GM21737 (cell line): ENCODE data around the gene A1CF.
"Not testable (repeated sequence)": the region's sequence is repeated elsewhere in the genome, so short reads cannot be mapped to it uniquely, and the experiment has no call there.

Experiments
- ATAC-seq: cut with Tn5 transposase; IDR thresholded peaks from one replicate; pipeline ENCODE4 v1.9.1; 2021; ENCODE audit warnings: mild to moderate bottlenecking, moderate library complexity; ENCODE audit not compliant: unreplicated experiment

A1CF gene

GRCh38 chr10:50885097-50885859 lies at the start of gene A1CF:
Gene A1CF, minus strand, starts transcription at chr10:50885627. Its CDS starts 25,687 bp downstream, at chr10:50859940.
- ATAC-seq, result no peak

DNA sequence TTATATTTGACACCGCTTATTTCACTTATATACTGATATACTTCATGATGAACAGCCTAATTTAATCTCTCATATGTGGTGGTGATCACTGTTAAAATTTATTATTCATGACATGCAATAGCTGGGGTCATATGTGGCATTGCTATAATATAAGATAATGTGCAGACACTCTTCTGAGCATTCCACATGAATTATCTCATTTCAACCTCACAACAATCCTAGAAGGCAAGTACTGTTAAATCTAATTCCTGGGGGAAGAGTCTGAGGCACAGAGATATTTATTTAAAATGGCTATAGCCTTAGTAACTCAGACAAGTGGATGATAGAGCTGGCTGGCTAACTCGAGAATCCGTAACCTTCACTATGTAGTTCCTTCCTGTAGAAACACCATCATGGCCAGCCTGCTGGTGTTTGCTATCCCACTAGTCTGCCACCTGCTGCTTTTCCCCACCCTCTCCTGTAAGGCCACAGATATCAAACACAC lies 46.6 kb upstream of the A1CF start:
- no peak for ATAC-seq

GRCh38 chr10:50929670-50930069 lies 44.2 kb upstream of the A1CF start:
- no peak for ATAC-seq

DNA sequence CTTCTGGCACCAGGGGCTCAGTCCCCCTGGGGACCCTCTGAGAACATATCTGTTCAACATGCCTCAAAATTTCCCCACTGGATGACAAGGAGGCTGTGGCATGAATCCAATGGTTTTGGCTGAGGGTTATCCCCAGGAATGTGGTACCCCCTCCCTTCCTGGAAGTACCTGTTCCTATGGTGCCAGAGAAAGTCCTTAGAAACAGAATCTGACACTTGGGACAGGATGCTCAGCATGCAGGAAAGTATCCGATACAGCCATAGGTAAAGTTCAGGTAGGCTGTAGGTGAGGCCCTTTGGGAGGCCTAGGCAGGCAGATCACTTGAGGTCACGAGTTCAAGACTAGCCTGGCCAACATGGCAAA lies 42.7 kb upstream of the A1CF start:
- ATAC-seq, result no peak

- ATAC-seq, result no peak
Measured at GRCh38 chr10:50927522-50928189, 42.2 kb upstream of the A1CF start.

DNA sequence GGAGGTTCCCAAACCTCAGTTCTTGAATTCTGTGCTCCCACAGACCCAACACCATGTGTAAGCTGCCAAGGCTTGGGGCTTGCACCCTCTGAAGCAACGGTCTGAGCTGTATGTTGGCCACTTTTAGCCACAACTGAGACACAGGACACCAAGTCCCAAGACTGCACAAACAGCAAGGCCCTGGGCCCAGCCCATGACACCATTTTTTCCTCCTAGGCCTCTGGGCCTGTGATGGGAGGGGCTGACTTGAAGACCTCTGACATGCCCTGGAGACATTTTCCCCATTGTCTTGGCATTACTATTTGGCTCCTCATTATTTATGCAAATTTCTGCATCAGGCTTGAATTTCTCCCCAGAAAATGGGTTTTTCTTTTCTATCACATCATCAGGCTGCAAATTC lies 38.0 kb upstream of the A1CF start:
- ATAC-seq, result not testable (repeated sequence)

- no peak for ATAC-seq
Measured at GRCh38 chr10:50919010-50919409, 33.6 kb upstream of the A1CF start.

GRCh38 chr10:50918529-50918928 lies 33.1 kb upstream of the A1CF start:
- ATAC-seq, result no peak

DNA sequence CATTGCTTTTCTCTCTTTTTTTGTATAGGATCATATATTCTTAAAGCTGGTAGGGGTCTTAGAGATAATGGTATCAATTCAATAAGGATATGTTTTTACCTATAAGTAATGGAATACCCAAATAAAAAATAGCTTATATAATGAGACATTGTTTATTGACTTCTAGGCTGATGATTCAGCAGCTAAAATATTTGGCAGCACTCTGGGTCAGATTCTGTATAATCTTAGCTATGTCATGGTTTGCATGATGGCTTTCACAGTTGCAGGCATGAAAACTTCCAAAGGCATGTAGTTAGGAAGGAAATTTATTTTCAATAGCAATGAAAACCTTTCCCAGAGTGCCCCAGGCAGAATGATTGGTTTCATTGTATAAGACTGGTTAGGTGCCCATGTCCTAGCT lies 32.1 kb upstream of the A1CF start:
- no peak for ATAC-seq

- ATAC-seq, result no peak
Measured at GRCh38 chr10:50909334-50910014, 24.0 kb upstream of the A1CF start.

GRCh38 chr10:50908366-50908765 lies 22.9 kb upstream of the A1CF start:
- no peak for ATAC-seq

DNA sequence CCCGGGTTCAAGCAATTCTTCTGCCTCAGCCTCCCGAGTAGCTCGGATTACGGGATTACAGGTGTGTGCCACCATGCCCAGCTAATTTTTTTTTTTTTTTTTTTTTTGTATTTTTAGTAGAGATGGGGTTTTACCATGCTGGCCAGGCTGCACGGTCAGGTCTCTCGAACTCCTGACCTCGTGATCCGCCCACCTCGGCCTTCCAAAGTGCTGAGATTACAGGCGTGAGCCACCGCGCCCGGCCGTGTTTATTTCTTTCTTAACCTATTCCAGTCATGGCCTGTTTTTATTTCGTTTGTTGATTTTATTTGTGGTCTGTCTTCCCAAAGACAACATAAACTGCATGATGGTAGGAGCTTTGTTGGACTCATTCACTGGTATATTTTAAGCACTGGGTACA lies 20.4 kb upstream of the A1CF start:
- ATAC-seq, result not testable (repeated sequence)

- no peak for ATAC-seq
Measured at GRCh38 chr10:50896721-50897120, 11.3 kb upstream of the A1CF start.

DNA sequence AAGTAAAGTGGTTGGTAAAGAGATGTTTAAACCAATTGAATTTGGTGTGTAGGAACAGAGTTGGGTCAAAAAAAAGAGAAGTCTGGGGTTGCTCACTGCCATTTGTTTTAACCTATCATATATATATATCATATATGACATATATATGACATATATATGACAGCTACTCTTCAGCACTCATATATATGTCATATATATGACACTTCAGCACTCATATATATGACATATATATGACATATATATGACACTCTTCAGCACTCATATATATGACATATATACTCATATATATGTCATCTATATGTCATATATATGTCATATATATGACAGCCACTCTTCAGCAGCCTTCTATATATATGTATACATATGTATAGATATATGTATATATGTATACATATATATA lies 8.9 kb upstream of the A1CF start:
- ATAC-seq, result no peak

GRCh38 chr10:50892467-50892866 lies 7.0 kb upstream of the A1CF start:
- no peak for ATAC-seq

DNA sequence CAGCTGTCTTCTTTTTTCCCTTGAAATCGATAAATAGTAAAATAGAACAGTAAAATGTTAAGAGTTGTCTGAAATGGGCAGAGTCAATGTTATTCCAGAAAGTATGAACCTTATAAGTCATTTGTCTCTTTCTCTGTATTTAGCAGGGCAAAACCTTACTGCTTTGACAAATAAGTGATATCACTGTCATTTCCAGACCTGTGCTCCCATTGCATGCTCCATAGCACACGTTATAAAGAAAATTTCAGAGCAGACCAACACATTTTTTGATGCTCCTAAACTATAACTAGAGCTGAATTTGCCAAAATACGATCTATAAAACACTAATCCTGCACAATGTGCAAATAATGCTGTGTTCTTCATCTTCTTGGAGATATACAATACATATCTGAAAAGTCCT lies 1.1 kb downstream of the A1CF start:
- no peak for ATAC-seq

DNA sequence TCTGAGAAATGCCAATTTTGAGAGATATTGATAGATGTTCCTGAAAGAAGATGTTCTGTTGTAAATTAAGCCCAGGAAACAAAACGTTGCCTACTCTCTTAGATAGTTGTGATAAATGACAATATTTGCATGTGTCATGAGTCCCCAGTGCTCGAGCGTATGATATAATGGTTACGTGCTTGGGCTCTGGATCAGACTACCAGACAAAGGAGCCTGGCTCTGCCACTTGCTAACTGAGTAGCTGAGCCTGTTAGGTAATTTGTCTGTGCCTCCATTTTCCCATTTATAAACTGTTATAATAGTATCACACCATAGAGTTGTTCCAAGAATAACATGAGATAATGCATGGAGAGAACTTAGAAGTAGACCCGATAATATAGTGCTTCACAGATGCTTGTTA lies 1.8 kb downstream of the A1CF start:
- no peak for ATAC-seq

DNA sequence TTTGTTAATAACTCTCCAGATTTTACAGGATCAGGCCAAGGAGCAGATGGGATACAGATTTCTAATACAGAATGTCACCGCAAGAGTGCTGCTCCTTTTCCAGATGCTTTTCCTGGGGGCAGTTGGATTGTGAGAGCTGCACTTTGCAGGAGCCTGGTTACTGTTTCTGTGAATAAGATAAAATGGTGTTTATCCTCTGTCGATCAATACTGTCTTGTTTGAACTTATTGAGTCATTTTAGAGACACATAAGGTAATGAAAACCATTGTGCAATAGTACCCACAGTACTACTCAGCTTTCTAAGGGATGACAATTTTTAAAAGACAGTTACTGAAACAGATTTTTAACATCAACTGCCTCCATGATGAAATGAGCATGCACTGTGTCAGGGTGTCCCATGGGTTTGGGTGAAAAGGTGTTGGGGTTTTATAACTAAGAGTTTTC lies 2.9 kb downstream of the A1CF start:
- ATAC-seq, result no peak

DNA sequence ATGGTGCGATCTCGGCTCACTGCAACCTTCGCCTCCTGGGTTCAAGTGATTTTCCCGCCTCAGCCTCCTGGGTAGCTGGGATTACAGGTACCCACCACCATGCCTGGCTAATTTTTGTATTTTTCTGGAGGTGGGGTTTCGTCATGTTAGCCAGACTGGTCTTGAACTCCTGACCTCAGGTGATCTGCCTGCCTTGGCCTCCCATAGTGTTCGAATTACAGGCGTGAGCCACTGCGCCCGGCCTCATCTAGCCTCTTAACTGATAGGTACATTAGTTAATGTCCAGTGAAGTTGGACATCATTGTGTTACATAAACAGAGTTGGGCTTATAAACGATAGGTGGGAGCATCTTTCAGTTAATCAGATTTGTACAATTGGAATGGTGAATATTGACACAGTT lies 4.4 kb downstream of the A1CF start:
- not testable (repeated sequence) for ATAC-seq

DNA sequence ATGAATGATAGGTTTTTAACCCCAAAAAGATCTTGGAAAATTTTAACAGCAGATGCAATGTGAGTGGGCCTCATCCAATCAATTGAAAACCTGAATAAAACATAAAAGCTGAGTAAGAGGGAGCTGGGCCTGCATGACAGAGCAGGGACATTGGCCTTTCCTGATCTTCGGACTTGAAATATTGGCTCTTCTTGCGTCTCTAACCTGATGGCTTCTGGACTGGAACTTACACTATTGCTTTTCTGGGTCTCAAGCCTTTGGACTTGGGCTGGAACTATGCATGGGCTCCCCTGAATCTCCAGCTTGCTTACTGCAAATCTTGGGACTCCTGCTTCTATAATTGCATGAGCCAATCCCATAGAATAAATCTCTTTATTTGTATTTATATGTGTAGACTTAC lies 9.0 kb downstream of the A1CF start:
- no peak for ATAC-seq

- ATAC-seq, result no peak
Measured at GRCh38 chr10:50874723-50875122, 10.7 kb downstream of the A1CF start.

GRCh38 chr10:50866317-50866716 lies 19.1 kb downstream of the A1CF start:
- ATAC-seq, result no peak
